Measurements from ENCODE around the gene GALNT10. TPM values are rescaled to one million over a fixed set of nuclear protein-coding genes. Genes with fewer than 3 reads are reported as not detected.

GALNT10 gene
- total and polyA plus RNA-seq, 10 of the 15 experiments (the other 5 are each of a cell fraction or from before 2014, with no cell fraction given), result 3.9 to 35.4 (median 15.5) TPM

- SMC1A ChIA-PET (ENCODE audit: uncharacterized antibody, unreplicated experiment), result no interaction called here
- RAD21 ChIA-PET (ENCODE audit: unreplicated experiment), result no interaction called here
- H3K9me3 ChIP-seq (replicated peaks; ENCODE audit: control insufficient read depth, insufficient read depth, low read length), result no peaks in the 10 kb centered on the region
These were observed 238.8 kb downstream of the GALNT10 start for GRCh38 chr5:154429341-154429740.

GRCh38 chr5:154430466-154430865, 239.9 kb downstream of the GALNT10 start:
- no peaks in the 10 kb centered on the region for H4K20me1 ChIP-seq (ENCODE audit: control insufficient read depth, insufficient read depth)
- H3K27me3 ChIP-seq (replicated peaks in 1 of 2; ENCODE audit: control insufficient read depth in 2 of 2, insufficient read depth in 2 of 2, low read length in 1 of 2), result no peaks in the 10 kb centered on the region
- BruUV-seq (replicated peaks), result no TSS peak
- no peak overlapping the region for H3K4me2 ChIP-seq (ENCODE audit: control insufficient read depth, insufficient read depth)
- no peak overlapping the region for H3K4me3 ChIP-seq
- no peak overlapping the region for H2AFZ ChIP-seq (ENCODE audit: control insufficient read depth, low read depth, low read length)
- intact Hi-C loops (cut with micrococcal nuclease; ENCODE audit: unreplicated experiment) (no loop called here), in situ Hi-C loops (cut with MboI) (no loop called here)
- H3K9ac ChIP-seq (ENCODE audit: control insufficient read depth, insufficient read depth, low read length), result no peak overlapping the region
- no peaks in the 10 kb centered on the region for H3K79me2 ChIP-seq (ENCODE audit: control insufficient read depth, insufficient read depth, low read length)
- CTCF ChIA-PET, result interaction anchor here (0.6 to 1.2 kb wide), 5 partner anchors 9 to 358 kb away, joined by 3 to 6 read pairs (median 4); no protein-coding TSS in a partner anchor
- WGBS (ENCODE audit: insufficient coverage, insufficient replicate concordance, low lambda C conversion rate, missing lambda C conversion rate), result 72% methylated on average over 4 of the region's 4 CpGs
- SMC1A ChIA-PET (ENCODE audit: uncharacterized antibody, unreplicated experiment), result interaction anchor here (3.7 kb wide), 1 partner anchor 8 kb away, joined by 16 read pairs; no protein-coding TSS in a partner anchor
- no peak overlapping the region for H3K27ac ChIP-seq (ENCODE audit: control insufficient read depth, insufficient read depth)
- no peaks in the 10 kb centered on the region for H3K4me1 ChIP-seq (ENCODE audit: control insufficient read depth, insufficient read depth, low read length)
- no peaks in the 10 kb centered on the region for H3K9me3 ChIP-seq (replicated peaks; ENCODE audit: control insufficient read depth, insufficient read depth, low read length)
- POLR2A ChIA-PET, result interaction anchor here (0.7 kb wide), 1 partner anchor 299 kb away, joined by 3 read pairs; no protein-coding TSS in a partner anchor
- no peaks in the 10 kb centered on the region; a peak in 1 of 4 replicates for H3K36me3 ChIP-seq (ENCODE audit: control insufficient read depth in 2 of 2, insufficient read depth in 2 of 2, low read length in 1 of 2)
- FAIRE-seq, result no peak
- RAD21 ChIA-PET (ENCODE audit: unreplicated experiment), result interaction anchor here (1.1 kb wide), 1 partner anchor 358 kb away, joined by 3 read pairs; no protein-coding TSS in a partner anchor
- no peak for DNase-seq (ENCODE audit: low read depth, low spot score)
- ATAC-seq, result no peak
- TF ChIP-seq REST (IDR thresholded peaks at IDR 0.05; ENCODE audit: low read depth, low read length), result no peak
- no peak for TF ChIP-seq SREBF1 (IDR thresholded peaks at IDR 0.05; ENCODE audit: low read length)
- TF ChIP-seq ZZZ3 (IDR thresholded peaks at IDR 0.05; ENCODE audit: control insufficient read depth, insufficient read length, low read depth), result no peak
- no peak for TF ChIP-seq KDM1A (IDR thresholded peaks at IDR 0.05; ENCODE audit: borderline replicate concordance)
- no peak for TF ChIP-seq WRNIP1 (IDR thresholded peaks at IDR 0.05; ENCODE audit: borderline replicate concordance, low read depth, low read length)
- no peak for TF ChIP-seq E2F4 (IDR thresholded peaks at IDR 0.05; ENCODE audit: low read depth, low read length)
- no peak for TF ChIP-seq ZNF217 (IDR thresholded peaks at IDR 0.05)

More at GRCh38 chr5:154429341-154429740, 238.8 kb downstream of the GALNT10 start:
- TF ChIP-seq RFX5 (IDR thresholded peaks at IDR 0.05; ENCODE audit: low read depth, low read length), result no peak
- TF ChIP-seq IRF4 (IDR thresholded peaks at IDR 0.05; ENCODE audit: low read depth, low read length), result no peak
- no peak for TF ChIP-seq CREB1 (IDR thresholded peaks at IDR 0.05; ENCODE audit: low read depth)
- TF ChIP-seq ESRRA (IDR thresholded peaks at IDR 0.05; ENCODE audit: low read length), result no peak
- TF ChIP-seq NFXL1 (IDR thresholded peaks at IDR 0.05; ENCODE audit: borderline replicate concordance), result no peak
- no peak for TF ChIP-seq IRF5 (IDR thresholded peaks at IDR 0.05; ENCODE audit: borderline replicate concordance)
- no peak for TF ChIP-seq PML (IDR thresholded peaks at IDR 0.05; ENCODE audit: low read length)
- H3K9ac ChIP-seq (ENCODE audit: control insufficient read depth, insufficient read depth, low read length), result no peak overlapping the region
- POLR2A ChIA-PET, result no interaction called here
- no peak for ATAC-seq
- no peaks in the 10 kb centered on the region for H3K4me1 ChIP-seq (ENCODE audit: control insufficient read depth, insufficient read depth, low read length)
- no peak overlapping the region for H3K27ac ChIP-seq (ENCODE audit: control insufficient read depth, insufficient read depth)
- H3K4me3 ChIP-seq, result no peak overlapping the region
- H4K20me1 ChIP-seq (ENCODE audit: control insufficient read depth, insufficient read depth), result no peaks in the 10 kb centered on the region
- no peak overlapping the region for H2AFZ ChIP-seq (ENCODE audit: control insufficient read depth, low read depth, low read length)
- no peak overlapping the region for H3K4me2 ChIP-seq (ENCODE audit: control insufficient read depth, insufficient read depth)
- BruUV-seq (replicated peaks), result no TSS peak
- in situ Hi-C loops (cut with MboI), result no loop called here
- WGBS (ENCODE audit: insufficient coverage, insufficient replicate concordance, low lambda C conversion rate, missing lambda C conversion rate), result 100% methylated on average over 1 of the region's 1 CpG
- FAIRE-seq, result no peak
- CTCF ChIA-PET, result interaction anchor here (1.2 kb wide), 1 partner anchor 357 kb away, joined by 4 read pairs; no protein-coding TSS in a partner anchor
- no peak for DNase-seq (ENCODE audit: low read depth, low spot score)
- intact Hi-C loops (cut with micrococcal nuclease; ENCODE audit: unreplicated experiment), result no loop called here
- H3K27me3 ChIP-seq (replicated peaks in 1 of 2; ENCODE audit: control insufficient read depth in 2 of 2, insufficient read depth in 2 of 2, low read length in 1 of 2), result no peaks in the 10 kb centered on the region
- H3K79me2 ChIP-seq (ENCODE audit: control insufficient read depth, insufficient read depth, low read length), result no peaks in the 10 kb centered on the region
- no peaks in the 10 kb centered on the region; a peak in 1 of 4 replicates for H3K36me3 ChIP-seq (ENCODE audit: control insufficient read depth in 2 of 2, insufficient read depth in 2 of 2, low read length in 1 of 2)
